Activated CD4-positive, alpha-beta T cell treated with anti-CD3 and anti-CD28 coated beads, Interleukin-2, amount 50 U/mL, for 24 hours (primary cell): ENCODE data around the gene LMO1.

Source experiments
- DNase-seq, 2 donors: peaks; one replicate each; pipeline ENCODE4 v3.0.0-alpha.2; 2020; ENCODE audit warnings: low read depth in 1 of 2, low spot score in 1 of 2

The LMO1 gene

GRCh38 chr11:8249482-8249881 is 14.2 kb downstream of the LMO1 start:
- no peak for DNase-seq

GRCh38 chr11:8248786-8249185 is 14.9 kb downstream of the LMO1 start:
- DNase-seq: no peak

GRCh38 chr11:8247312-8247711 is 16.4 kb downstream of the LMO1 start:
- DNase-seq: no peak

GRCh38 chr11:8243458-8243857 is 20.2 kb downstream of the LMO1 start:
- no peak for DNase-seq

GRCh38 chr11:8242499-8243280 is 21.0 kb downstream of the LMO1 start:
- no peak for DNase-seq

- DNase-seq: no peak
Measured at GRCh38 chr11:8242118-8242475, 21.6 kb downstream of the LMO1 start.

- no peak for DNase-seq
Measured at GRCh38 chr11:8241373-8242117, 22.1 kb downstream of the LMO1 start.

- no peak for DNase-seq
Measured at GRCh38 chr11:8239536-8240228, 24.0 kb downstream of the LMO1 start.

GRCh38 chr11:8239040-8239439 is 24.6 kb downstream of the LMO1 start:
- DNase-seq: no peak

GRCh38 chr11:8237453-8237852 is 26.2 kb downstream of the LMO1 start:
- no peak for DNase-seq

GRCh38 chr11:8235925-8236324 is 27.8 kb downstream of the LMO1 start:
- DNase-seq: no peak

GRCh38 chr11:8234910-8235309 is 28.8 kb downstream of the LMO1 start:
- no peak for DNase-seq

GRCh38 chr11:8234425-8234821 is 29.3 kb downstream of the LMO1 start:
- DNase-seq: no peak

- DNase-seq: no peak
Measured at GRCh38 chr11:8233691-8234424, 29.8 kb downstream of the LMO1 start.

- no peak for DNase-seq
Measured at GRCh38 chr11:8232849-8233606, 30.6 kb downstream of the LMO1 start.

- no peak for DNase-seq
Measured at GRCh38 chr11:8232414-8232813, 31.3 kb downstream of the LMO1 start.

GRCh38 chr11:8231979-8232378 is 31.7 kb downstream of the LMO1 start:
- no peak for DNase-seq

- DNase-seq: no peak
Measured at GRCh38 chr11:8230921-8231847, 32.5 kb downstream of the LMO1 start.

- no peak for DNase-seq
Measured at GRCh38 chr11:8230178-8230859, 33.4 kb downstream of the LMO1 start.
